ENCODE results near the gene RNF34.

- TF ChIP-seq POLR2A (IDR thresholded peaks at IDR 0.05) (no peak), CTCF (IDR thresholded peaks at IDR 0.05 in 4 of 5, conservative IDR thresholded peaks at IDR 0.05 in 1 of 5) (no peak)
These were observed 56.6 kb downstream of the RNF34 start for GRCh38 chr12:121456551-121456950.
